ENCODE measurements around the gene SORCS3. TPM values are rescaled to one million over a fixed set of nuclear protein-coding genes. Genes with fewer than 3 reads are reported as not detected.

The SORCS3 gene
- total RNA-seq, 1 experiment from 2014 or later: 0.04 TPM

GRCh38 chr10:104657457-104657856 is 16.4 kb downstream of the SORCS3 start:
- Histone ChIP-seq H3K56ac (ENCODE audit: insufficient read length, low read depth, low read length) (no peak overlapping the region), H3K14ac (ENCODE audit: insufficient read depth, low read length) (no peak overlapping the region), H3K79me1 (ENCODE audit: insufficient read depth, low read depth, low read length, poor library complexity, severe bottlenecking) (no peaks in the 10 kb centered on the region), H2BK120ac (ENCODE audit: low read depth, low read length, poor library complexity, severe bottlenecking) (no peak overlapping the region), H3K9ac (ENCODE audit: extremely low read depth, insufficient read length, low read length) (no peak overlapping the region), H2BK12ac (ENCODE audit: insufficient read length, low read depth, low read length) (no peak overlapping the region), H2BK20ac (ENCODE audit: low read depth, low read length, poor library complexity, severe bottlenecking) (no peak overlapping the region), H3K4me2 (ENCODE audit: insufficient read depth, insufficient read length, low read length) (no peak overlapping the region), H3K23me2 (ENCODE audit: insufficient read length, low read depth, low read length, poor library complexity, severe bottlenecking) (no peaks in the 10 kb centered on the region), H2AK5ac (ENCODE audit: insufficient read length, low read length) (no peak overlapping the region), H3K18ac (ENCODE audit: insufficient read length, low read depth, low read length) (no peak overlapping the region), H2BK15ac (ENCODE audit: low read depth, low read length) (no peak overlapping the region), H4K20me1 (ENCODE audit: control insufficient read depth, insufficient read depth, insufficient read length) (no peaks in the 10 kb centered on the region), H3K27ac (ENCODE audit: insufficient read length, low read depth, low read length) (no peak overlapping the region), H2AFZ (ENCODE audit: low read length) (no peak overlapping the region), H3T11ph (ENCODE audit: low read length) (no peak overlapping the region), H3K27me3 (ENCODE audit: insufficient read depth, low read length) (no peaks in the 10 kb centered on the region), H2BK5ac (ENCODE audit: insufficient read length, low read length) (no peak overlapping the region), H3K4ac (ENCODE audit: low read depth, low read length) (no peak overlapping the region), H3K79me2 (ENCODE audit: insufficient read depth, low read length) (no peaks in the 10 kb centered on the region), H3K23ac (ENCODE audit: insufficient read length, low read depth, low read length) (no peak overlapping the region), H4K8ac (replicated peaks; ENCODE audit: insufficient read length, low read depth, low read length) (no peak overlapping the region), H4K91ac (ENCODE audit: insufficient read length, low read depth, low read length) (no peak overlapping the region), H3K9me3 (ENCODE audit: control insufficient read depth, low read depth, low read length) (no peaks in the 10 kb centered on the region), H3K4me1 (ENCODE audit: insufficient read depth, low read length) (no peaks in the 10 kb centered on the region), H4K5ac (ENCODE audit: insufficient read length, low read depth, low read length) (no peak overlapping the region)
- H3K9me3 Mint-ChIP-seq: no peaks in the 10 kb centered on the region
- peaks cover 12 to 15% of the 10 kb centered on the region in 2 experiments for H3K4me1 Mint-ChIP-seq
- H3K36me3 Mint-ChIP-seq (ENCODE audit: insufficient read depth in 1 of 3, low read depth in 3 of 3): no peaks in the 10 kb centered on the region
- no peak for TF ChIP-seq CTCF (conservative IDR thresholded peaks at IDR 0.05)
- H3K4me3 Mint-ChIP-seq: no peak overlapping the region
- no CpG with 5 or more reads among the region's 3 CpGs for WGBS (ENCODE audit: extremely low coverage, insufficient read length, low lambda C conversion rate)
- H3K27ac Mint-ChIP-seq: no peak overlapping the region
- DNase-seq: no peak
- no peaks in the 10 kb centered on the region; the same call in none of the 2 replicates for H3K27me3 Mint-ChIP-seq (ENCODE audit: low read depth)

Measured in H9 (cell line).